ENCODE results near the gene NACC2. TPM values are rescaled to one million over a fixed set of nuclear protein-coding genes. Genes with fewer than 3 reads are reported as not detected.
A peak's percentile ranks its signal among the peaks of the same experiment; 100 is the strongest.

NACC2 gene
- total RNA-seq, 1 donor from 2014 or later: 4.5 TPM

- H3K36me3 Mint-ChIP-seq: no peaks in the 10 kb centered on the region
- Histone ChIP-seq H3K36me3 (no peaks in the 10 kb centered on the region), H3K9ac (no peak overlapping the region), H2AFZ (replicated peaks) (no peak overlapping the region), H3K4me1 (peaks cover 11% of the 10 kb centered on the region), H3K27me3 (no peaks in the 10 kb centered on the region), H3K79me2 (ENCODE audit: low read depth) (no peaks in the 10 kb centered on the region), H3F3A (ENCODE audit: low read depth) (peaks cover 6% of the 10 kb centered on the region), H3K4me2 (no peak overlapping the region), H4K20me1 (ENCODE audit: low read depth) (no peaks in the 10 kb centered on the region), H3K27ac (no peak overlapping the region), H3K4me3 (no peak overlapping the region), H3K9me3 (ENCODE audit: low read depth) (no peaks in the 10 kb centered on the region)
- peaks cover 12% of the 10 kb centered on the region for H3K4me1 Mint-ChIP-seq
- no peak overlapping the region for H3K4me3 Mint-ChIP-seq
- no peak overlapping the region for H3K27ac Mint-ChIP-seq
- H3K27me3 Mint-ChIP-seq (ENCODE audit: insufficient read depth, low read depth): peaks cover 3% of the 10 kb centered on the region
- no peaks in the 10 kb centered on the region for H3K9me3 Mint-ChIP-seq
- DNase-seq (ENCODE audit: low spot score): no peak
- TF ChIP-seq EZH2phosphoT487 (IDR thresholded peaks at IDR 0.05) (no peak), EZH2 (IDR thresholded peaks at IDR 0.05) (no peak)
- TF ChIP-seq, protein P1, sequence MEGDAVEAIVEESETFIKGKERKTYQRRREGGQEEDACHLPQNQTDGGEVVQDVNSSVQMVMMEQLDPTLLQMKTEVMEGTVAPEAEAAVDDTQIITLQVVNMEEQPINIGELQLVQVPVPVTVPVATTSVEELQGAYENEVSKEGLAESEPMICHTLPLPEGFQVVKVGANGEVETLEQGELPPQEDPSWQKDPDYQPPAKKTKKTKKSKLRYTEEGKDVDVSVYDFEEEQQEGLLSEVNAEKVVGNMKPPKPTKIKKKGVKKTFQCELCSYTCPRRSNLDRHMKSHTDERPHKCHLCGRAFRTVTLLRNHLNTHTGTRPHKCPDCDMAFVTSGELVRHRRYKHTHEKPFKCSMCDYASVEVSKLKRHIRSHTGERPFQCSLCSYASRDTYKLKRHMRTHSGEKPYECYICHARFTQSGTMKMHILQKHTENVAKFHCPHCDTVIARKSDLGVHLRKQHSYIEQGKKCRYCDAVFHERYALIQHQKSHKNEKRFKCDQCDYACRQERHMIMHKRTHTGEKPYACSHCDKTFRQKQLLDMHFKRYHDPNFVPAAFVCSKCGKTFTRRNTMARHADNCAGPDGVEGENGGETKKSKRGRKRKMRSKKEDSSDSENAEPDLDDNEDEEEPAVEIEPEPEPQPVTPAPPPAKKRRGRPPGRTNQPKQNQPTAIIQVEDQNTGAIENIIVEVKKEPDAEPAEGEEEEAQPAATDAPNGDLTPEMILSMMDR (IDR thresholded peaks at IDR 0.05): no peak
These were observed 115.4 kb downstream of the NACC2 start for GRCh38 chr9:135979547-135980166.

- Histone ChIP-seq H3K27me3 (no peaks in the 10 kb centered on the region), H3K79me2 (ENCODE audit: low read depth) (no peaks in the 10 kb centered on the region), H3K9me3 (ENCODE audit: low read depth) (no peaks in the 10 kb centered on the region), H3K4me1 (peaks cover 7% of the 10 kb centered on the region), H3K27ac (no peak overlapping the region), H3K4me3 (no peak overlapping the region), H3K4me2 (no peak overlapping the region), H4K20me1 (ENCODE audit: low read depth) (no peaks in the 10 kb centered on the region), H3K36me3 (no peaks in the 10 kb centered on the region), H3F3A (ENCODE audit: low read depth) (peaks cover 6% of the 10 kb centered on the region), H2AFZ (replicated peaks) (no peak overlapping the region), H3K9ac (no peak overlapping the region)
- H3K36me3 Mint-ChIP-seq: no peaks in the 10 kb centered on the region
- peaks cover 3% of the 10 kb centered on the region for H3K27me3 Mint-ChIP-seq (ENCODE audit: insufficient read depth, low read depth)
- H3K4me1 Mint-ChIP-seq: peaks cover 11% of the 10 kb centered on the region
- no peak for TF ChIP-seq EZH2 (IDR thresholded peaks at IDR 0.05)
- H3K9me3 Mint-ChIP-seq: no peaks in the 10 kb centered on the region
- H3K27ac Mint-ChIP-seq: no peak overlapping the region
- no peak overlapping the region for H3K4me3 Mint-ChIP-seq
- DNase-seq (ENCODE audit: low spot score): no peak
These were observed 116.2 kb downstream of the NACC2 start for GRCh38 chr9:135978642-135979546.

DNA sequence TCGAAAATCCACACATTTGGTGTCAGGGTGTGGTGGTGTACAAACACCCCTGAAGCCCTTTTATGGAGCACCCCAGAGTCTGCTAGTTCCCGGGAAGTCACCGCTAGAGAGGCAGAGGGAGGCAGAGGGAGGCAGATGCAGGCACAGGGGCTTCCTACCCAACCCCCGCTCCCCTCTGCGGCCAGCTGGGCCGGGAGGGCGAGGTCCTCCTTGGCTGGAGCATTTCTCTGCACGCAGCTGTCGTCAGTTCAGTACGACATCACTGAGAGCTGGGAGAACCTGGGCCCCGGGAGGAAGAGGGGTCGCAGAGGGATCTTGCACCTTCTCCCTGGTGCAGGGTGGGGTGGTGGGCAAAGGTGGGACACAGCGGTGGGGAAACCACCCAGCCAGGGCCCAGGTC lies 118.1 kb downstream of the NACC2 start:
- H3F3A ChIP-seq (ENCODE audit: low read depth): no peaks in the 10 kb centered on the region
- H3K9me3 ChIP-seq (ENCODE audit: low read depth): no peaks in the 10 kb centered on the region
- H3K79me2 ChIP-seq (ENCODE audit: low read depth): no peaks in the 10 kb centered on the region
- no peak overlapping the region for H3K9ac ChIP-seq
- peaks cover 5% of the 10 kb centered on the region for H4K20me1 ChIP-seq (ENCODE audit: low read depth)
- no peak overlapping the region for H2AFZ ChIP-seq (replicated peaks)
- no peak overlapping the region for H3K4me2 ChIP-seq
- H3K27me3 ChIP-seq: peaks cover 10% of the 10 kb centered on the region
- Mint-ChIP-seq H3K4me1 (peaks cover 7% of the 10 kb centered on the region), H3K4me3 (no peak overlapping the region), H3K27me3 (ENCODE audit: insufficient read depth, low read depth) (peaks cover 7% of the 10 kb centered on the region), H3K27ac (peak overlapping the region; percentile 63), H3K36me3 (no peaks in the 10 kb centered on the region), H3K9me3 (no peaks in the 10 kb centered on the region)
- H3K4me1 ChIP-seq: peaks cover 7% of the 10 kb centered on the region
- no peaks in the 10 kb centered on the region for H3K36me3 ChIP-seq
- no peak overlapping the region for H3K4me3 ChIP-seq
- no peak overlapping the region for H3K27ac ChIP-seq
- peak; percentile 51 for DNase-seq (ENCODE audit: low spot score)
- TF ChIP-seq EZH2 (IDR thresholded peaks at IDR 0.05): no peak
- TF ChIP-seq EZH2phosphoT487 (IDR thresholded peaks at IDR 0.05): no peak
- TF ChIP-seq, protein P1 (IDR thresholded peaks at IDR 0.05): no peak

Measured in neural progenitor cell (in vitro differentiated cells).